ENCODE results near the gene PTPN23.

DNA sequence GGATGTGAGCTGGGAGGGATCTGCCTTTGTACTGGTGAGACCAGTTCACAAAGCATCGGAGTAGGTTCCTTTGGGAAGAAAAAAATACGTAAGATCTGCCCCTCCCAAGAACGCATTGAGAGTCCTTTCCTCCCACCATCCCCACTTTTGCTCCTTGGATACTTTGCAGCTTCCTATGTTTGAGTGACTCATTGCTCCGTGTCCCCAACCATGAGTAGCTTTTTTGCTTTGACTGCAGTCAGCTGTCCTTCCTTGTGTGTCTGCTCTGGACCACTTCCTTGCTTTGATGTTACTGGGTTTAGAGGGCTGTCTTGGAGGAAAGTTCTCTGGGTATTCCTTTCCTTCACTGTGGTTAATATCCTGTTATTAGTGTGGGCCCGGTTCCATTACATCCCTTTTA, 43.2 kb upstream of the PTPN23 start:
- TF ChIP-seq, protein P1, sequence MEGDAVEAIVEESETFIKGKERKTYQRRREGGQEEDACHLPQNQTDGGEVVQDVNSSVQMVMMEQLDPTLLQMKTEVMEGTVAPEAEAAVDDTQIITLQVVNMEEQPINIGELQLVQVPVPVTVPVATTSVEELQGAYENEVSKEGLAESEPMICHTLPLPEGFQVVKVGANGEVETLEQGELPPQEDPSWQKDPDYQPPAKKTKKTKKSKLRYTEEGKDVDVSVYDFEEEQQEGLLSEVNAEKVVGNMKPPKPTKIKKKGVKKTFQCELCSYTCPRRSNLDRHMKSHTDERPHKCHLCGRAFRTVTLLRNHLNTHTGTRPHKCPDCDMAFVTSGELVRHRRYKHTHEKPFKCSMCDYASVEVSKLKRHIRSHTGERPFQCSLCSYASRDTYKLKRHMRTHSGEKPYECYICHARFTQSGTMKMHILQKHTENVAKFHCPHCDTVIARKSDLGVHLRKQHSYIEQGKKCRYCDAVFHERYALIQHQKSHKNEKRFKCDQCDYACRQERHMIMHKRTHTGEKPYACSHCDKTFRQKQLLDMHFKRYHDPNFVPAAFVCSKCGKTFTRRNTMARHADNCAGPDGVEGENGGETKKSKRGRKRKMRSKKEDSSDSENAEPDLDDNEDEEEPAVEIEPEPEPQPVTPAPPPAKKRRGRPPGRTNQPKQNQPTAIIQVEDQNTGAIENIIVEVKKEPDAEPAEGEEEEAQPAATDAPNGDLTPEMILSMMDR (IDR thresholded peaks at IDR 0.05): no peak
- TF ChIP-seq POLR2A (IDR thresholded peaks at IDR 0.05): no peak
